SIG-M5 treated with dmso at 0.1 percent for 504 hours (cell line): Measurements from ENCODE around the gene H2BW1.
"Not testable (repeated sequence)": the region's sequence is repeated elsewhere in the genome, so short reads cannot be mapped to it uniquely, and the experiment has no call there.

Experiments used
- DNase-seq: peaks from one replicate; lab custom pipeline; 2025; ENCODE audit not compliant: unreplicated experiment; lab: John Stamatoyannopoulos, UW

H2BW1 gene

DNA sequence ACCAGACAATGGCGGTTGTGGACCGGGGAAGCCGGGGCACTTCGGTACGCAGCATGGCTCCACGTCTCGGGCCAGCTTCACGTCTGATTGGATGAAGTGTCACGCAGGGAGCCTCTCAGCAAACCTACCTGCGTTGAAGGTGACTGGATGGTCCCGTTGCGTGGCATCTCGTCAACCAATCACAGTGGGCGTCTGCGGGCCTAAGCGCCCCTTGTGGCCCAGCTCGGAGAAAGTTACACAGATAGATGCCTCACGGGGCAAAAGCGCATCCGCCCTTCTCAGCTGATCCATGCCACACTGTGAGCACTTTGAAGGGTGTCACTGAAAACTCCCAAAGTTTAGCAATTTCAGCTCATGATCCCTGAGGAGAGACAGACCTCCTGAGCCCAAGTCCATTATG is at the start of gene H2BW1:
Gene H2BW1, minus strand, starts transcription at position 103 of the 400 bp plus-strand sequence. CDS start 132 bp downstream, outside the sequence.
- no peak for DNase-seq

DNA sequence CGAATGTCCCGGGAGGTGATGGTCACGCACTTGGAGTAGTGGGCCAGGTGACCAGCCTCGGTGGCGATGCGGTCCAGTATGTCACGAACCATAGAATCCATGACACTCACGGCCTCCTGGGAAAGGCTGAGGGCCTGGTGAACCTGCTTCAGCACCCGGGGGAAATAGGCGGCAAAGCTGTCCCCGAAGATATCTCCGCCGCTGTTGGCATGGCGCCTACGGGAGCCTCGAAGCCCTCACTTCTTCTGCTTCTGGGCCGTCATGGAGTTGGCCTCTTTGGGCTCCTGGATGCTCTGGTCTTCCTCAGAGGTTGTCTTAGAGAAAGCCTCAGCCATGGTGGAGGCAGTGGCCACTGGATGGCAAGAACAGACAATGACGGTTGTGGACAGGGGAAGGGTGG is 49.1 kb upstream of the H2BW1 start:
- not testable (repeated sequence) for DNase-seq

GRCh38 chrX:104054956-104055355 is 41.4 kb upstream of the H2BW1 start:
- not testable (repeated sequence) for DNase-seq

GRCh38 chrX:104047171-104047570 is 33.7 kb upstream of the H2BW1 start:
- no peak for DNase-seq

DNA sequence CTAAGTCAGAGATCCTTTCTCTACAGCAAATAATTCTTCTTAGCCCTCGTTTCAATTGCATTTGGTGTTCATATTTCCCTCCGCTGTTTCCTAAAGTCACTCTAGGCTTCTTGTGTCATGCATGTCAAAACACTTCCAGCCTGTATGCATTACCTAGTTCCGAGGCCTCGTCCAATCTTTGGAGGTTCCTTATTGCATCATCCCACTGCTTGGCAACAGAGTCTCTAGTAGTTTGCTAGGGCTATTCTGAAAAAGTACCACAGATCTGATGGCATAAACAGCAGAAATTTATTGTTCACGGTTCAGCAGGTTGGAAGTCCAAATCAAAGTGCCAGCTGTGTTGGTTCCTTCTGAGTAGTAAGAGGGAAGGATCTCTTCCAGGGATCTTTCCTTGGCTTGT is 32.1 kb upstream of the H2BW1 start:
- DNase-seq, result no peak

DNA sequence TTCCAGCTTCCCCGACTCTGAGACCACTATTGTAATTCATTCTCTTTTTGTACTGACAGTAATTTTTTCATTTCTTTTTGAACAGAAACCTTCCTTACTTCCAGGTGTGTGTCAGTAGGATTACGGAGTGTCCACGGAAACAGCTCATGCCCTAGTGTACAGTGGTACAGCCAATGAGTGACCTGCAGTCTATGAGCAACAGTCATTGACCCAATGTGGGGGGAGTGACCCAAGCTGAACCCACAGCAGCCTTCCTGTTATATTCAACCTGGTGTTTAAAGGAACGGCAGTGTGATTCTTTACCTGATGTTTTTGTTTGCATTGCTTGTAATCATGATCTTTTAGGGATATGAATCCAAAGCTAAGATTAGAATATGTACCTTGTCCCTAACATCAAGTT is 27.5 kb upstream of the H2BW1 start:
- DNase-seq, result no peak

DNA sequence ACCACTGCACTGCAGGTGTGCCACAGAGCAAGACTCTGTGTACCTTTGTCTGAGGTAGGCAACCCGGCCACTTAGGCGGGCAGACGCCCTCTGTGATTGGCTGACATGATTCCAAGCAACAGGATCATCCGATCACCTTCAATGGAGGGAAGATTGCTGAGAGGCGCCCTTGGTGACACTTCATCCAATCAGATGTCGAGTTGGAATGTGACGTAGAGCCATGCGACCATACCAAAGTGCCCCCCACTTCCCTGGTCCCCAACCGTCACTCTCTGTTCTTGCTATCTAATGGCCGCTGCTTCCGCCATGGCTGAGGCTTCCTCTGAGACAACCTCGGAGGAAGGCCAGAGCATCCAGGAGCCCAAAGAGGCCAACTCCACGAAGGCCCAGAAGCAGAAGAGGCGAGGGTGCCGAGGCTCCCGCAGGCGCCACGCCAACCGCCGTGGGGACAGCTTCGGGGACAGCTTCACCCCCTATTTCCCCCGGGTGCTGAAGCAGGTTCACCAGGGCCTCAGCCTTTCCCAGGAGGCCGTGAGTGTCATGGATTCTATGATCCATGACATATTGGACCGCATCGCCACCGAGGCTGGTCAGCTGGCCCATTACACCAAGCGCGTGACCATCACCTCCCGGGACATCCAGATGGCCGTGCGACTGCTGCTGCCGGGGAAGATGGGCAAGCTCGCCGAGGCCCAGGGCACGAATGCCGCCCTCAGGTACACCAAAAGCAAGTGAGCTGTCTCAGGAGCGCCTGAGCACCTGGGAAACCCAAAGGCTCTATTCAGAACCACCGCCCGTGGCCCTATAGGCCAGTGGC is 26.4 kb upstream of the H2BW1 start, which contains the start of gene H2BW2:
Gene H2BW2, plus strand, starts transcription at position 268 of the 817 bp plus-strand sequence. Its CDS starts 39 bp downstream, at position 307.
- DNase-seq, result no peak

DNA sequence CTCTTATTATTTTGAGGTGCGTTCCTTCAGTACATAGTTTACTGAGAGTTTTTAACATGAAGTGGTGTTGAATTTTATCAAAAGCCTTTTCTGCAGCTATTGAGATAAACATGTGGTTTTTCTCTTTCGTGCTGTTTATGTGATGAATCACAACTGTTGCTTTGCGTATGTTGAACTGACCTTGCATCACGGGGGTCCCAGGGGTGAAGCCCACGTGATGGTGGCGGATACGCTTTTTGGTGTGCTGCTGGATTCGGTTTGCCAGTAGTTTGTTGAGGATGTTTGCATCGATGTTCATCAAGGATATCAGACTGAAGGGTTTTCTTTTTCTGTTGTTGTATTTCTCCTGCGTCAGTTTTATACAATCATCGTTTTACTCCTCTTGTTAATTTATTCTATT is 4.6 kb upstream of the H2BW1 start:
- DNase-seq, result no peak

DNA sequence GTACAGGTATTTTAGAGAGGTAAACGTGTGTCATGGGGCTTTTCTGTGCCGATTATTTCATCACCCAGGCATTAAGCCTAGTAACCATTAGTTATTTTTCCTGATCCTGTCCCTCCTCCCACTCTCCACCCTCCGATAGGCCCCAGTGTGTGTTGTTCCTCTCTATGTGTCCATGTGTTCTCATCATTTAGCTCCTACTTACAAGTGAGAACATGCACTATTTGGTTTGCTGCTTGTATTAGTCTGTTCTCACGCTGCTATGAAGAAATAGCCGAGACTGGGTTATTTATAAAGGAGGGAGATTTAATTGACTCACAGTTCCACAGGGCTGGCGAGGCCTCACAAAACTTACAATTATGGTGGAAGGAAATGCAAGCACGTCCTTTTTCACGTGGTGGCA is 2.1 kb upstream of the H2BW1 start:
- not testable (repeated sequence) for DNase-seq

GRCh38 chrX:104013158-104013557 is 350 bp downstream of the H2BW1 start:
- no peak for DNase-seq

DNA sequence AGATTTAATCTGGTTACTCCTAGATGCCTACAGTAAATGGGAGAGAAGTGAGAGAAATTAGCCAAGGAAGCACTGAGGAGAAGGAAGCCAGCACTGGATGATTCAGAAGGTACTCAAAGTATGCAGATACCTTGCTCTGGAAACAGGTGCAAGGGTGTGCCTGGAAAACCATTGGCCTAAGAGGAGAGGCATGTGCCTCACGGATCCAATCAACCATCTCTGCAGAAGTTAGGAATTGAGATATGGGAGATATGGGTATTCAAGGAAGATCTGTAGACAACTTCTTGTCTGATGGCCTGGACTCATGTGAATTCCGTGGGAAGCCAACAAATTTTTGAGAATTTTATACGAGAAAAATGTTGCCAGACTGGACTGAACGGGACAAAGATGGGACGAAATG is 4.7 kb downstream of the H2BW1 start:
- no peak for DNase-seq

- no peak for DNase-seq
These were observed 14.3 kb downstream of the H2BW1 start for GRCh38 chrX:103999234-103999633.

DNA sequence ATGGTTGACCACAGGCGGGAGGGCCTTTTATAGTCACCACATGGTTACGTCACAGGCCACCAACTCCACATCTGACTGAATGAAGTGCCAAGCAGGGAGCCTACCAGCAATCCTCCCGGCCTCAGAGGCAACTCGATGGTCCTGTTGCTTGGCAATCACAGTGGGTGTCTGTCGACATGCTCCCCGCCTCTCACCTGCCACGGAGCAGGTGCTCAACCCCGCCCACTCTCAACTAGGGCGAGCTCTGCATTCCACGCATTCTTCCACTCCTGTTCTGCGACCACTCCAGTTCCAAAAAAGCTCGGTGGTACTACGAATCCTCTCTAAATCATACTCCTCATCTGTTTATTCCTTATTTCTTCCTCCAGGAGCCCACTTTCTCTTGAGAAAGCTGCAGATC is 30.0 kb downstream of the H2BW1 start:
- not testable (repeated sequence) for DNase-seq

- not testable (repeated sequence) for DNase-seq
These were observed 50.9 kb downstream of the H2BW1 start, which contains the start of gene TMSB15B for GRCh38 chrX:103962411-103963278. TSS of gene TMSB15B (plus strand) at chrX:103962627.
